OCI-LY1 (cell line): ENCODE measurements around the gene DICER1.
"Not testable (repeated sequence)": the region's sequence is repeated elsewhere in the genome, so short reads cannot be mapped to it uniquely, and the experiment has no call there.

ENCODE experiments used
- H2AFZ ChIP-seq: fragments of 200-600 bp; sonication (generic), shearing (Covaris generic); 2 replicates; pipeline ENCODE4 v1.6.0; 2014; ENCODE audit warnings: antibody characterized with exemption, mild to moderate bottlenecking, low read length
- H3F3A ChIP-seq: fragments of 200-600 bp; sonication (generic), shearing (Covaris generic); 2 replicates; pipeline ENCODE4 v1.6.0; 2014; ENCODE audit warnings: mild to moderate bottlenecking, antibody characterized with exemption, low read length, moderate library complexity; ENCODE audit not compliant: insufficient read depth
- H3K27ac ChIP-seq: fragments of 200-600 bp; sonication (generic); 2 replicates; pipeline ENCODE4 v1.5.1; 2014; ENCODE audit warnings: low read length, mixed run types, mild to moderate bottlenecking, low read depth; ENCODE audit not compliant: poor library complexity, severe bottlenecking
- H3K27me3 ChIP-seq: fragments of 200-600 bp; sonication (generic); 2 replicates; pipeline ENCODE4 v1.6.0; 2014; ENCODE audit warnings: antibody characterized with exemption, mild to moderate bottlenecking, low read length, moderate library complexity; ENCODE audit not compliant: insufficient read depth
- H3K36me3 ChIP-seq: fragments of 200-600 bp; sonication (generic); 2 replicates; pipeline ENCODE4 v1.6.1; 2014; ENCODE audit warnings: mild to moderate bottlenecking, antibody characterized with exemption, low read length, moderate library complexity, mixed read lengths; ENCODE audit not compliant: insufficient read depth
- H3K4me1 ChIP-seq: fragments of 200-600 bp; sonication (generic); 2 replicates; pipeline ENCODE4 v1.5.1; 2014; ENCODE audit warnings: mild to moderate bottlenecking, low read length, moderate library complexity; ENCODE audit not compliant: insufficient read depth, severe bottlenecking
- H3K4me2 ChIP-seq: fragments of 200-600 bp; sonication (generic), shearing (Covaris generic); 2 replicates; pipeline ENCODE4 v1.6.1; 2014; ENCODE audit warnings: low read length
- H3K4me3 ChIP-seq: fragments of 200-600 bp; sonication (generic); 2 replicates; pipeline ENCODE4 v1.5.1; 2014; ENCODE audit warnings: low read length, low read depth, mild to moderate bottlenecking, mixed read lengths; ENCODE audit not compliant: poor library complexity, severe bottlenecking
- H3K79me2 ChIP-seq: fragments of 200-600 bp; shearing (Covaris generic); 2 replicates; pipeline ENCODE4 v1.6.1; 2016; ENCODE audit warnings: mixed run types, low read length, mixed read lengths; ENCODE audit not compliant: insufficient read depth
- H3K9ac ChIP-seq: fragments of 200-600 bp; sonication (generic), shearing (Covaris generic); 2 replicates; pipeline ENCODE4 v1.6.1; 2014; ENCODE audit warnings: mild to moderate bottlenecking, low read length, mixed read lengths
- H3K9me2 ChIP-seq: fragments of 200-600 bp; sonication (generic), shearing (Covaris generic); 2 replicates; pipeline ENCODE4 v1.6.1; 2014; ENCODE audit warnings: low read depth, mild to moderate bottlenecking, low read length, mixed read lengths
- H3K9me3 ChIP-seq: fragments of 200-600 bp; shearing (Covaris generic); 2 replicates; pipeline ENCODE4 v1.6.1; 2014; ENCODE audit warnings: low read length, mixed read lengths
- H4K20me1 ChIP-seq: fragments of 200-600 bp; sonication (generic), shearing (Covaris generic); 2 replicates; pipeline ENCODE4 v1.6.0; 2016; ENCODE audit warnings: mild to moderate bottlenecking, low read length; ENCODE audit not compliant: insufficient read depth
- EZH2 ChIP-seq: fragments of 200-600 bp; sonication (generic), shearing (Covaris generic); IDR thresholded peaks from 2 replicates; pipeline ENCODE4 v1.8.0; 2017; ENCODE audit warnings: borderline replicate concordance, mixed run types, mild to moderate bottlenecking, antibody characterized with exemption, low read length, moderate library complexity, mixed read lengths
- TF ChIP-seq, protein P1 (sequence below): fragments of 200-600 bp; sonication (generic), shearing (Covaris generic); IDR thresholded peaks from 2 replicates; pipeline ENCODE4 v1.5.1; 2017; ENCODE audit warnings: mild to moderate bottlenecking, antibody characterized with exemption, low read length, moderate library complexity, mixed read lengths

The DICER1 gene

DNA sequence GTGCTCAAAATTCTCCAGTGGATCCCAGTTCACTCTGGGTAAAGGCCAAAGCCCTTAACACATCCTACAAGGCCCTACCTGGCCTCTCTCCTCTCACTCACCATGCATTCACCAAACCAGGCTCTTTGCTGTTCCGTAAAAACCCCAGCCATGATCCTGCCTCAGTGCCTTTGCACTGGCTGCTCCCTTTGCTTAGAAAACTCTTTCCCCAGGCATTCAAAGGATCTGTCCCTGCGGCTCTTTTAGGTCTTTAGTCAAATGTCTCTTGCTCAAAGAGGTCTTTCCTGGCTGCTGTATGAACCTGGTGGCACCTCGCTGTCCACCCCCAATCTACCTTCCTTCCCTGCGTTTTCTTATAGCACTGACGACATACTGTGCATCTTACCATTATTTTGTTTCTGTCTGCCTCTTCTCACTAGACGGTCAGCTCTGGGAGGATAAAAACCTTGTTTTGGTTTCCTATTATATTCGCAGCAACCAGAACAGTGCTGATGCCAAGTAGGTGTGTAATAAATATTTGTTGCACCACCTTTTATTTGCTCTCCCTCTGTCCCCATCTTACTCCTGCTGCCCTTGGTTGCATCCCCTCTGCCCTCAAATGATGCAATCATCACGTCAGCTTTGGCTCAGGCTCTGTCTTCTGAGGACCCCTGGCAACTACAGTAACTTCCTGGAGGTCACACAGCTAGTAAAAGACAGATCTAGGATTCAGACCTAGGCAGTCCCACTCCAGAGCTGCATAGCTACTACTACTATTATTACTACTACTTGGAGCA lies 23.8 kb upstream of the DICER1 start:
- Histone ChIP-seq H3K27ac (no peak overlapping the region), H3K9me2 (no peaks in the 10 kb centered on the region), H3K36me3 (no peaks in the 10 kb centered on the region), H3K4me1 (no peaks in the 10 kb centered on the region), H3K27me3 (no peaks in the 10 kb centered on the region), H3K9ac (no peak overlapping the region), H3K9me3 (no peaks in the 10 kb centered on the region), H3K4me2 (no peak overlapping the region), H3K4me3 (no peak overlapping the region), H4K20me1 (no peaks in the 10 kb centered on the region), H2AFZ (no peak overlapping the region), H3F3A (no peaks in the 10 kb centered on the region), H3K79me2 (no peaks in the 10 kb centered on the region)
- TF ChIP-seq, protein P1, sequence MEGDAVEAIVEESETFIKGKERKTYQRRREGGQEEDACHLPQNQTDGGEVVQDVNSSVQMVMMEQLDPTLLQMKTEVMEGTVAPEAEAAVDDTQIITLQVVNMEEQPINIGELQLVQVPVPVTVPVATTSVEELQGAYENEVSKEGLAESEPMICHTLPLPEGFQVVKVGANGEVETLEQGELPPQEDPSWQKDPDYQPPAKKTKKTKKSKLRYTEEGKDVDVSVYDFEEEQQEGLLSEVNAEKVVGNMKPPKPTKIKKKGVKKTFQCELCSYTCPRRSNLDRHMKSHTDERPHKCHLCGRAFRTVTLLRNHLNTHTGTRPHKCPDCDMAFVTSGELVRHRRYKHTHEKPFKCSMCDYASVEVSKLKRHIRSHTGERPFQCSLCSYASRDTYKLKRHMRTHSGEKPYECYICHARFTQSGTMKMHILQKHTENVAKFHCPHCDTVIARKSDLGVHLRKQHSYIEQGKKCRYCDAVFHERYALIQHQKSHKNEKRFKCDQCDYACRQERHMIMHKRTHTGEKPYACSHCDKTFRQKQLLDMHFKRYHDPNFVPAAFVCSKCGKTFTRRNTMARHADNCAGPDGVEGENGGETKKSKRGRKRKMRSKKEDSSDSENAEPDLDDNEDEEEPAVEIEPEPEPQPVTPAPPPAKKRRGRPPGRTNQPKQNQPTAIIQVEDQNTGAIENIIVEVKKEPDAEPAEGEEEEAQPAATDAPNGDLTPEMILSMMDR: no peak
- no peak for TF ChIP-seq EZH2

DNA sequence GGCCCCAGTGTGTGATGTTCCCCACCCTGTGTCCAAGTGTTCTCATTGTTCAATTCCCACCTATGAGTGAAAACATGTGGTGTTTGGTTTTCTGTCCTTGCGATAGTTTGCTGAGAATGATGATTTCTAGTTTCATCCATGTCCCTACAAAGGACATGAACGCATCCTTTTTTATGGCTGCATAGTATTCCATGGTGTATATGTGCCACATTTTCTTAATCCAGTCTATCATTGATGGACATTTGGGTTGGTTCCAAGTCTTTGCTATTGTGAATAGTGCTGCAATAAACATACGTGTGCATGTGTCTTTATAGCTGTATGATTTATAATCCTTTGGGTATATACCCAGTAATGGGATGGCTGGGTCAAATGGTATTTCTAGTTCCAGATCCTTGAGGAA lies 18.3 kb upstream of the DICER1 start:
- H2AFZ ChIP-seq, H3K4me2 ChIP-seq, H3K79me2 ChIP-seq, H3K4me1 ChIP-seq, H3K36me3 ChIP-seq, H3K9ac ChIP-seq, H3K4me3 ChIP-seq, H4K20me1 ChIP-seq, H3K27ac ChIP-seq, H3K9me2 ChIP-seq, H3F3A ChIP-seq, H3K27me3 ChIP-seq, H3K9me3 ChIP-seq: not testable (repeated sequence)

DNA sequence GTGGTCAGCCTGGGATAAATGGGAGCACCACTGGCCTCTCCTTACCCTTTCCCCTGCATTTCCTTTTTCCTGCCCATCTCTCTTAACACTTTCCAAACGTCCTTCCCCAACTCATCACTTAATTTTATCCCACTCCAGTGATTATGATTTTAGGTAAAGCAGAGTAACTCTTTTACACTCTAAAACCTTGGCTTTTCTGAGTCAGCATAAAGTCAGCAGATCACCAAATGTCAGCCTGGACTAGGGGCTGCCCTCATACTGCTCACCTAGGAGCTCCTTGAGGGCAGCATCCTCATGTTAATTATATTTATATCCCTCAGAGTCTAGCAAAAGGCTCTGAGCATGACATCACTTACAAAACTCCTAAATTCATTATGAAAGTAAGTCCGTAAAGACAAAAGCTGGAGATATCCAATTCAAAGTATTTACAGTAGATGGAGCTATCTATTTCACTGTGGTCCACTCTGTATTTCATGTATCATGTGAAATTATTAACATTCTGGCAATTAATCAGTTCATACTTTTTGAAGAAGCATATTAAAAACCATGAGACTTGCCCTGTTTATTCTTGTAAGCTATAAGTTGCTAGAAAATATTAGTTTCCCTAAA lies 17.0 kb upstream of the DICER1 start:
- no peak overlapping the region for H3K4me3 ChIP-seq
- no peaks in the 10 kb centered on the region for H3K9me3 ChIP-seq
- H3K4me1 ChIP-seq: no peaks in the 10 kb centered on the region
- H4K20me1 ChIP-seq: 0 out of 2 replicates have a peak, but pooled peaks cover 3% of the 10 kb centered on the region
- H2AFZ ChIP-seq: no peak overlapping the region
- no peaks in the 10 kb centered on the region for H3F3A ChIP-seq
- no peaks in the 10 kb centered on the region for H3K79me2 ChIP-seq
- no peak overlapping the region for H3K27ac ChIP-seq
- no peaks in the 10 kb centered on the region for H3K27me3 ChIP-seq
- no peak overlapping the region for H3K9ac ChIP-seq
- no peaks in the 10 kb centered on the region for H3K36me3 ChIP-seq
- no peaks in the 10 kb centered on the region for H3K9me2 ChIP-seq
- H3K4me2 ChIP-seq: no peak overlapping the region
- TF ChIP-seq, protein P1: no peak
- no peak for TF ChIP-seq EZH2
